Astrocyte (in vitro differentiated cells and primary cell): ENCODE results near the gene MEGF6.

Experiments
- EZH2 ChIP-seq: IDR thresholded peaks from 2 replicates; pipeline ENCODE4 v1.6.1; 2012; ENCODE audit warnings: mild to moderate bottlenecking, low read length, inconsistent platforms; ENCODE audit not compliant: insufficient read depth
- TF ChIP-seq, protein P1 (sequence below): IDR thresholded peaks from 2 replicates; pipeline ENCODE4 v1.5.1; 2011; ENCODE audit warnings: low read depth, mild to moderate bottlenecking, inconsistent platforms, low read length, moderate library complexity; ENCODE audit not compliant: insufficient read depth

DNA sequence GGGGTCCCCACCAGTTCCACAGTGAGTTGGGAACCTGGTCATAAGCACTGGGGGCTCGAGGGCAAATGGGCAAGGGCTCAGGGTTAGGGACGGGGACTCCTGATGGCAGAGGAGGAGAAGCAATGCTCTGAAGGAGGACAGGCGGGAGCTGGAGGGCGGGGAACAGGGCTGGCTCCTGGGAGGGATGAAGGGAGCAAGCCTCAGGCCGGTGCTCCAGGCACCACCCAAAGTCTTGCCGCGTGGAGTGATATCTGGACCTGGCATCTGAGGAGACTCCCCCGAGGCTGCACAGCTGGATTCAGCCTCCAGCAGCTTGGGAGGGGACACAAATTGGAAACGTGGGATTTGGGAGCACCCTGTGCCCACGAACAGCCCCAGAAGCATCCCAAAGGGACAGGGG is 11.0 kb downstream of the MEGF6 start:
- TF ChIP-seq, protein P1, sequence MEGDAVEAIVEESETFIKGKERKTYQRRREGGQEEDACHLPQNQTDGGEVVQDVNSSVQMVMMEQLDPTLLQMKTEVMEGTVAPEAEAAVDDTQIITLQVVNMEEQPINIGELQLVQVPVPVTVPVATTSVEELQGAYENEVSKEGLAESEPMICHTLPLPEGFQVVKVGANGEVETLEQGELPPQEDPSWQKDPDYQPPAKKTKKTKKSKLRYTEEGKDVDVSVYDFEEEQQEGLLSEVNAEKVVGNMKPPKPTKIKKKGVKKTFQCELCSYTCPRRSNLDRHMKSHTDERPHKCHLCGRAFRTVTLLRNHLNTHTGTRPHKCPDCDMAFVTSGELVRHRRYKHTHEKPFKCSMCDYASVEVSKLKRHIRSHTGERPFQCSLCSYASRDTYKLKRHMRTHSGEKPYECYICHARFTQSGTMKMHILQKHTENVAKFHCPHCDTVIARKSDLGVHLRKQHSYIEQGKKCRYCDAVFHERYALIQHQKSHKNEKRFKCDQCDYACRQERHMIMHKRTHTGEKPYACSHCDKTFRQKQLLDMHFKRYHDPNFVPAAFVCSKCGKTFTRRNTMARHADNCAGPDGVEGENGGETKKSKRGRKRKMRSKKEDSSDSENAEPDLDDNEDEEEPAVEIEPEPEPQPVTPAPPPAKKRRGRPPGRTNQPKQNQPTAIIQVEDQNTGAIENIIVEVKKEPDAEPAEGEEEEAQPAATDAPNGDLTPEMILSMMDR: no peak
- no peak for TF ChIP-seq EZH2
